GM18502 (cell line): ENCODE data around the gene FOS.
"Not testable (repeated sequence)": the region's sequence is repeated elsewhere in the genome, so short reads cannot be mapped to it uniquely, and the experiment has no call there.

Experiments used
- ATAC-seq: cut with Tn5 transposase; IDR thresholded peaks from one replicate; pipeline ENCODE4 v1.9.1; 2021; ENCODE audit warnings: mild to moderate bottlenecking; ENCODE audit not compliant: unreplicated experiment, poor library complexity

Gene FOS

GRCh38 chr14:75278422-75279152, at the start of gene FOS:
FOS (plus strand) TSS chr14:75278828; CDS start chr14:75278983, 155 bp downstream.
- ATAC-seq: peak; percentile 76

- ATAC-seq: no peak
Measured at GRCh38 chr14:75229661-75230139, 48.9 kb upstream of the FOS start.

GRCh38 chr14:75230140-75230792, 48.4 kb upstream of the FOS start:
- ATAC-seq: peak; percentile 70

GRCh38 chr14:75231320-75231719, 47.3 kb upstream of the FOS start:
- ATAC-seq: peak; percentile 47

- ATAC-seq: no peak
Measured at GRCh38 chr14:75232191-75232590, 46.4 kb upstream of the FOS start.

GRCh38 chr14:75232597-75232996, 46.0 kb upstream of the FOS start:
- no peak for ATAC-seq

GRCh38 chr14:75234173-75235115, 44.2 kb upstream of the FOS start:
- no peak for ATAC-seq

GRCh38 chr14:75235198-75235597, 43.4 kb upstream of the FOS start:
- ATAC-seq: not testable (repeated sequence)

- no peak for ATAC-seq
Measured at GRCh38 chr14:75236467-75236866, 42.2 kb upstream of the FOS start.

GRCh38 chr14:75236901-75237419, 41.7 kb upstream of the FOS start:
- no peak for ATAC-seq

- no peak for ATAC-seq
Measured at GRCh38 chr14:75238756-75239455, 39.7 kb upstream of the FOS start.

- no peak for ATAC-seq
Measured at GRCh38 chr14:75240781-75241180, 37.8 kb upstream of the FOS start.

- no peak for ATAC-seq
Measured at GRCh38 chr14:75242546-75243273, 35.9 kb upstream of the FOS start.

GRCh38 chr14:75244121-75244520, 34.5 kb upstream of the FOS start:
- no peak for ATAC-seq

- ATAC-seq: no peak
Measured at GRCh38 chr14:75246546-75247285, 31.9 kb upstream of the FOS start.

- ATAC-seq: no peak
Measured at GRCh38 chr14:75247286-75247922, 31.2 kb upstream of the FOS start.

GRCh38 chr14:75247939-75248338, 30.7 kb upstream of the FOS start:
- ATAC-seq: no peak
